GM21367 (cell line): ENCODE measurements around the gene TRIM28.

Experiments
- ATAC-seq: cut with Tn5 transposase; IDR thresholded peaks from one replicate; pipeline ENCODE4 v1.9.1; 2021; ENCODE audit not compliant: unreplicated experiment

The TRIM28 gene

DNA sequence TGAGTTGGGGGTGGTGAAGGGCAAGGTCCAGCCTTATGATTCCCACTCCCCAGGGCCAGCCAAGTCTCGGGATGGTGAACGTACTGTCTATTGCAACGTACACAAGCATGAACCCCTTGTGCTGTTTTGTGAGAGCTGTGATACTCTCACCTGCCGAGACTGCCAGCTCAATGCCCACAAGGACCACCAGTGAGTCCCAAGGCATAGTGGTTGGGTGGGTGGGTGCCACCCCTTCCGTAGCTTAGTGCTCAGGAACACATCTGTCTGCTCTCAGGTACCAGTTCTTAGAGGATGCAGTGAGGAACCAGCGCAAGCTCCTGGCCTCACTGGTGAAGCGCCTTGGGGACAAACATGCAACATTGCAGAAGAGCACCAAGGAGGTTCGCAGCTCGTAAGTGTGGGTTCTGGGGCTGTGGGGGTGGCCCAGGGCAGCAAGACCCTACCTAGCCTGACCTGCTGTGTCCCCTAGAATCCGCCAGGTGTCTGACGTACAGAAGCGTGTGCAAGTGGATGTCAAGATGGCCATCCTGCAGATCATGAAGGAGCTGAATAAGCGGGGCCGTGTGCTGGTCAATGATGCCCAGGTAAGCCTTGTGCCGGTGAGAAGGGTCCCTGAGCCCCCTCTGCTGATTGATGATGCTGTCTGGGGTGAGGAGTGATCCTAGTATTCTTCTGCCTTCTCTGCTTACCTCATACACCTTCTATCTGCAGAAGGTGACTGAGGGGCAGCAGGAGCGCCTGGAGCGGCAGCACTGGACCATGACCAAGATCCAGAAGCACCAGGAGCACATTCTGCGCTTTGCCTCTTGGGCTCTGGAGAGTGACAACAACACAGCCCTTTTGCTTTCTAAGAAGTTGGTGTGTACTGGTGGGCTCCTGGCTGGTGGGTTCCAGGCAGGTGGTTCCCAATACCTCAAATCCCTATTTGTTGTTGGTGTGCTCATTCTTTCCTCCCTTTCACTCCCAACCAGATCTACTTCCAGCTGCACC, 3.8 kb downstream of the TRIM28 start:
- no peak for ATAC-seq

DNA sequence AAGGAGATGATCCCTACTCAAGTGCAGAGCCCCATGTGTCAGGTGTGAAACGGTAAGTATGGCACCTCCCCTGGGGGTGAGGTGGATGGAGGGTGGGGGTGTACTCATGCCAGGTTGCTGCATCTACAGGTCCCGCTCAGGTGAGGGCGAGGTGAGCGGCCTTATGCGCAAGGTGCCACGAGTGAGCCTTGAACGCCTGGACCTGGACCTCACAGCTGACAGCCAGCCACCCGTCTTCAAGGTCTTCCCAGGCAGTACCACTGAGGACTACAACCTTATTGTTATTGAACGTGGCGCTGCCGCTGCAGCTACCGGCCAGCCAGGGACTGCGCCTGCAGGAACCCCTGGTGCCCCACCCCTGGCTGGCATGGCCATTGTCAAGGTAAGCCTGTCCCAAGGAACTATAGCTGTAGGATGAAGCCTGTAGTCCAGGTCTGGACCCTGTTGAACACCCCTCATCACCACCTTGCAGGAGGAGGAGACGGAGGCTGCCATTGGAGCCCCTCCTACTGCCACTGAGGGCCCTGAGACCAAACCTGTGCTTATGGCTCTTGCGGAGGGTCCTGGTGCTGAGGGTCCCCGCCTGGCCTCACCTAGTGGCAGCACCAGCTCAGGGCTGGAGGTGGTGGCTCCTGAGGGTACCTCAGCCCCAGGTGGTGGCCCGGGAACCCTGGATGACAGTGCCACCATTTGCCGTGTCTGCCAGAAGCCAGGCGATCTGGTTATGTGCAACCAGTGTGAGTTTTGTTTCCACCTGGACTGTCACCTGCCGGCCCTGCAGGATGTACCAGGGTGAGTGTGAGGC, 5.2 kb downstream of the TRIM28 start:
- ATAC-seq, result no peak

DNA sequence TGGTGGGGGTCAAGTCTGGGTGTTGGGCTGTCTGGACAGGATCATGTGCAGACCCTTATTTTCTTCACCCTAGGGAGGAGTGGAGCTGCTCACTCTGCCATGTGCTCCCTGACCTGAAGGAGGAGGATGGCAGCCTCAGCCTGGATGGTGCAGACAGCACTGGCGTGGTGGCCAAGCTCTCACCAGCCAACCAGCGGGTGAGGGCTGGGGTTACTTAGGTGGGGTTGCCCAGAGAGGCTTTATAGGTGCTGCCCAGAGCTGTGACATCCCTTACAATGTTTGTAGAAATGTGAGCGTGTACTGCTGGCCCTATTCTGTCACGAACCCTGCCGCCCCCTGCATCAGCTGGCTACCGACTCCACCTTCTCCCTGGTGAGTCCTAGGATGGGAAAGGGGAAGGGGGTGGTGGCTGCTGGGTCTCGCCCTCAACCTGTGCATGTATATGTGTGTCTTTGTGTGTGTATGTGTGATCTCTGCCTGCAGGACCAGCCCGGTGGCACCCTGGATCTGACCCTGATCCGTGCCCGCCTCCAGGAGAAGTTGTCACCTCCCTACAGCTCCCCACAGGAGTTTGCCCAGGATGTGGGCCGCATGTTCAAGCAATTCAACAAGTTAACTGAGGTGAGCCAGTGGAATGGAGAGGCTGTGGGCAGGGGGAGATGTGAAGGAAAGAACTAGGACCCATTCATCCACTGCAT, 5.9 kb downstream of the TRIM28 start:
- no peak for ATAC-seq

DNA sequence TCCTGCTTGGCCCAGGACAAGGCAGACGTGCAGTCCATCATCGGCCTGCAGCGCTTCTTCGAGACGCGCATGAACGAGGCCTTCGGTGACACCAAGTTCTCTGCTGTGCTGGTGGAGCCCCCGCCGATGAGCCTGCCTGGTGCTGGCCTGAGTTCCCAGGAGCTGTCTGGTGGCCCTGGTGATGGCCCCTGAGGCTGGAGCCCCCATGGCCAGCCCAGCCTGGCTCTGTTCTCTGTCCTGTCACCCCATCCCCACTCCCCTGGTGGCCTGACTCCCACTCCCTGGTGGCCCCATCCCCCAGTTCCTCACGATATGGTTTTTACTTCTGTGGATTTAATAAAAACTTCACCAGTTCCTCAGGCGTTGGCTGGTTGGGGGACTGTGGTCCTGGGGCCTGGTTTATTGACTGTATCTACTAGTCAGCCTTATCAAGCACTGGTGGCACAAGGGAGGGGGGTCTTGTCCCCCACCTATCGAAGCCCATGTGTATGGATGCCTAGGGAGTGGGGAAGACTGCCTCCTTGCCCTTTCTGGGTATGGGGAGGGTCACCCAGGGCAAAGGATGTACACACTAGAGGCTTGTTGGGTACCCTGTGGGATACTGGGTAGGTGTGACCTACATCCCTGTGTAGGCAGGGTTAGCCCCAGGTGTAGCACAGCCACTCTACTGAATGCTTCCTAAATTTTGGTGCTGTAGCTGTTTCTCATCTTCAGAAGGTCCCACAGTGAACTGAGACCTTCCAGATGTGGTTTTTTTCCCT, 6.7 kb downstream of the TRIM28 start:
- no peak for ATAC-seq

DNA sequence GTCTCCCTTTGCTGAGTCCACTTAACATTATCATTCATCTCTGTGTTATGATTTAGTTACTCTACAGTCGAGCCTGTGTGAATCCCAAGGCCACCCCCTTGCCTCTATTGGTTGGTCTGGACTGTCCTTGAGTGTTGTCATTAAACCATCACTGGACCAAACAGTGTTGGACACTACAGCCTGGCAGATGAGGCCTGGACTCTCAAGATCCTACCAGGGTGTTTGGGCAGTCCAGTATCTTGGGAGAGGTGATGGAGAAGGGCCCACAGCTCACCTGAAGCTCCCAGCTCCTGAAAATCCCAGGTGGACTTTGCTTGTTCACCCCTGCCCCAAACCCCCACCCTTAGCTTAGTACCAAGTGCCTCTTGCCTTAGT, 7.2 kb downstream of the TRIM28 start:
- ATAC-seq, result no peak

DNA sequence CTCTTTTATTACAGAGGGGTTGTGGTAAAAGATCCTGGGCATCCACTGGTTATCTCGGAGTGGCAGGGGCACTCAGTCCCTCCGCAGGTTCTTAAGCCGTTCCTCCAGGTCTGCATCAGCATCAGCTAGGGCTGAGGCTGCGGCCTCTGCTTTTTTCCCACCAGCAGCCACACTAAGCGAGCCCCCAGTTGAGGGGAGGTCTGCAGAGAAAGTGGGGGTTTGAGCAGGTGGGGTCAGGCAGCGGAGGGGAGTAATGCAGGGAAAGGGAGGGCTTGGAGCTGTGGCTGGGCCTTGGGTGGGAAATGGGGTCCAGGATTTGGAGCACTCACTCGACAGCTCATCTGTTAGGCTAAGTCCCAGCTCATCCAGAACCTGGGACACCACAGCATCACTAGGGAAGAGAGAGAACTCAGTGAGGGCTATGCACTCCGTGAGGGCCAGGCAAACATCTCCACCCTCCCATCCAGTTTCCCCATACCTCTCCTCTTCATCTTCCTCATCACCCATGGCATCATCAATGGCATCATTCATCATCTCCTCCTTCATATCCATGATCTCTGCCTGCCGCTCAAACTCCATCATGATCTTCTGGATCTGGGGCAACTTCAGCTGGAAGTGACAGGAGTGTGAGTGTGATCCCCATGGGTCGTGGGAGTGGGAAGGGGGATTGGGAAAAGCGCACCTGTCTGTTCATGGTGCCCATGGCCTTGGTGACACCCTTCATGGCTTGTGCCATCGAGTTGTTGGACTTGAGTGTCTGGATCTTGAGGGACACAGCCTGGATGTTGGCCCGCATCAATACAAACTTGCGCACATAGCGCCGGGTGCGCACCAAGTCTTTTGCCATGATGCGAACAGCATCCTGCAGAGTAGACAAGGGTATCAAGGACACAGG, 8.0 kb downstream of the TRIM28 start:
- ATAC-seq, result no peak

DNA sequence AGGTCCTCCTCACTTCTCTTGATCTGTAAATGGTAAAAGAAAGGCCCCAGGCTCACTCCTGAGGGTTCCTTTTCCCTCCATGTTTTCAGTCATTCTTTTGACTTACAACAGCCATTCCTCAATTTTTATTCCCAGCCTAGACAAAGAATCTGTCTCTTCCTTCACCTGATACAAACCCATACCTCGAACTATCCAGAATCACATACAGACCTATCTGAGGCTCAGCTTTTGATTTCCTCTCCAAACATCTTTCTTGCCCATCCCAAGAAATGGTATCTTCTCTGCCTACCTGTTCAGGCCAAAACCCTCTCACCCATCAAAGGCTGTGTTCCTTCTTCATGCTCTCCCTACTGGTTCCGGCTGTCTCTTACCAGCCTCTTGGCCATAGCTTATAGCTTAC, 8.8 kb downstream of the TRIM28 start:
- no peak for ATAC-seq

DNA sequence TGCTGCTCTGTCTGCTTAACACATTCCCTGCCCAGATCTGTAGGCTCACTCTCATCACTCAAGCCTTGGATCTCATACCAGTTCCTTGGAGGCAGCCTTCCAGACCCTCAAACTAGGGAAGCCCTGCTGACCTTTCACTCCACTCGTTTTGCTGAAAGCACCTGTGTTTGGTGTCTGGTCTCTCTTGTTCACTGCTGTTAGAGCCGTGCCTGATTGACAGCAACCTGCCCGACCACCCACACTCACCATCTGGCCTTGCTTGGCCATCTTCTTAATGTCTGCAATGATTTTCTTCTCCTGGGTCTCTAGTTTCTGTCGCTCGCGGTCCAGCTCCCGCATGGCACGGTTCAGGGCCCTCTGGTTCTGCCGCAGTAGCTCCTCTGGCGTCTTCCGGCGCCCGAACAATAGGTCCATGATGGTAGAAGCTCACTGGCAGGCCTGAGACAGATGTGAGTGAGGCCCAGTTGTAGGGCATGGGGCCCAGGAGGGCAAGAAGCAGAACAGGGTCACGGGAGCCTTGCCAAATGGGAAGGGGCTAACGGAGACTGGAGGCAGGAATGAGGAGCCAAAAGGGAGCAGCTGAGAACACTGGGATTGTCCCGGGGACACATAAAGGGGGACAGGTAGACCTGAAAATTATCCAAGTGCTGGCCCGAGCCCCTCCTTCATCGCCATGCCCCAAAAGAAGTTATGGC, 10.1 kb downstream of the TRIM28 start:
- no peak for ATAC-seq

DNA sequence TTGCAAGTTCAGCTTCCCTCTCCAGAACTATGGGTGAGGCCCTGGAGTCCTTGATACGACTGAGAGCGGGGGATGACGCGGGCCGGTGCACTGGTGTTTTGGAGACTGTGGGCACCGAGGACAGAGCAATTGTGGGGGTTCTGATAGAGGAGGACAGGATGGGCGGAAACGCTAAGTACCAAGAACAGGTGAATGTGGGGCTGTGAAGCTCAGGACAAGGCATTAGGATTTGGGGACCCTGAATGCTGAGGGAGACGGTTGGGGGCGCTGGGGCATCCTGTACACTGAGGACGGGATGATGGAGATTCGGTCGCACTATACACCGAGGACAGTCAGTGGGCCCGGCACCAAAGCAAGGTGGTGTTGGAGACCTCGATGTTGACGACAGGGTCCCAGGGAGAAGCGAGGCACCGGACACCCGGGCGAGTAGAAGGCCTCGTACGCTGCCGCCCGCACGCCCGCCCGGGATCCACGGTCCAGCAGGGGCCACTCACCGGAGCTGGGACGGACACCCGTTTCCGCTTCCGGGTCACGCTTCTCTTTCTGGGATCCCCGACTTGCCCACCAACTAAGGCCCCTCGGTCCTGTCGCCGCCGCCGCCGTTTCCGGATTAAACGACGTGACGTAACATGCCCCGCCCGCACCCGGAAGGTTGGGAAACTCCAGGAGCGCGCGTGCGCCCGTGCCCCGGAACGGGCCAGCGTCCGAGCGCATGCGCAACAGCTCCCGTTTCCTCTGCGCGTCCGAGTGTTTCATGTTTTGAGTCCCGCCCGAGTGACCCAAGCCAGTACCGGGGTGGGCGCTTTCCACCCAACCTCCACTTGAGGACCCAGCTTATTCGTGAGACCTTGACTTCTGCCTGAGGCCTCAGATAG, 10.9 kb downstream of the TRIM28 start, which contains the start of gene CHMP2A:
CHMP2A (minus strand) TSS at position 612 of the 875 bp plus-strand sequence. CDS start 893 bp downstream, outside the sequence.
- no peak for ATAC-seq

DNA sequence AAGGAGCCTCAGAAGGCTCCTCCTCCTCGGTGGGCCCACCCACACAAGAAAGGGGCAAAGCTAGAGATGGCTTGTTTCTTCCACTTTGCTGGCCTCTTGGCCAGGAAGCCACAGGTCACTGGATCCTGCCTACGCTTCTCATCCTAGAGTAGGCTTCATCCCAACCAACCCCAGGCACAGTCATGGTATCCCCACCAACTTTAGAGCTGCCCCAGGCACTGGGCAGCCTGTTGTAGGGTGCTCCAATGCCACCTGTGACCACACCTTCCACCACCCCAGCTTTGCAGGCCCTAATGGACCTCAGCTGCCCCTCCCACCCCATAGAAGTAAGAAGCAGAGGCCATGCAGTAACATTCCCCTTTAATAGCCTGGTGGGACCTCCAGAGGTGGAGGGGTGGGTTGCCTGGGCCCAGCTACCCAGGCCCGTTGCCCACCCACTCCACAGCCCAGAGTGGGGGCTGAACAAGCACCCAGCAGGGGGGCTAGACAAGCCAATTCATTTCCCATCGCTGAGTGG, 11.6 kb downstream of the TRIM28 start:
- no peak for ATAC-seq

DNA sequence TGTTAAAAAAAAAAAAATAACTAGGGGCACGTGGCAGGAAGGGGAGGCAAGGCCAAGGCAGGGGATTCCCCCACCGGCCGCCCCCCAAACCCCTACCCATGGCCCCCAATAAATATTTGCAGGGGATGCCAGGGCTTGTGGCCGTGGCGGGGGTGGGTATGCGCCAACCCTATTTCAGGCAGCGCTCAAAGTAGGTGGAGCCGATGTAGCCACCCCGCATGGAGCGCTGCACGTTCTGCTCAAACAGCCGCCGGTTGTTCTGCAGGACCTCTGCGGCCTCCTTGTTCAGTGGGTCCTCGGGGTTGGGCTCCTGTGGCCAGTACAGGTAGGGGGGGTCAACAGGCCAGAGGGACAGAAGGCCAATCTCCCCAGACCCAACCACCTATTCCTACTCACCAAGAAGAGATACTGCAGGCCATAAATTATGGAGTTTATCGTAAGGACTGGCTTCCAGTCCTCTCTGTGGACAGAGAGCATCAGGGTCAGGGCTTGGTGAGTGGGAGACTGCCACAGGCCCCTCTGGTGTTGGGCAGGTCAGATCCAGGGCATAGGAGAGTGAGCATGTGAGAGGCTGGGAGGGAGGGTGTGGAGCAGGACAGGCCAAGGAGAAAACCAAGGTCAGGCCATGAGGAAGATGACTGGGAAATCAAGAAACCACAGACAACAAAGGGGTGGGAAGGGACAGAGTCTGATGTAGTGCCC, 12.2 kb downstream of the TRIM28 start:
- no peak for ATAC-seq

DNA sequence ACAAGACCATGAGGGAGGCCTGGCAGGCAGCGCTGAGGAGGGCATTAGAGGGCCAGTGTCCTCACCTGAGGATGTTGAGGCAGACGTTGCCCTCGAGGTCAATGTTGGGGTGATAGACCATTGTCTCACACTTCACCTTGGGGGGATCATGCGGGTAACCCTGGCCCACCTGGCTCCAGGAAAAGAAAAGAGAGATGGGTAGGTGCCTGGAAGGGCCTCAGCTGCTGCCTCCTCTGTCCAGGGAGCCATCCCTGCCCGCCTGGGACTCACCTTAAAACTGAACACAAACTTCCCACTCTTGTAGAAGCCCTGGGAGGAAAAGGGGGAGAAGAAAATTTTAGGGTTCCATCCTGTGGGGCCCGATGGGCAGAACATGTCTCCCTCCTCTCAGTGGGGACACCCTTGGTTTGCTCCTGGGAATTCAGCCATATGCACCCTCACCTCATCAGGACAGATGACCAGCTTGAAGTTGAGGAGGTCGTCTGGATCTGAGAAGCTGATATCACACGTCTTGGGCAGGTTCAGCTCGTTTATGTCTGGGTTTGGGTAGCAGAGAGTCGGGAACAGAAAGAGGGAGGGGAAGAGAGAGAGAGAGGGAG, 12.9 kb downstream of the TRIM28 start:
- no peak for ATAC-seq

DNA sequence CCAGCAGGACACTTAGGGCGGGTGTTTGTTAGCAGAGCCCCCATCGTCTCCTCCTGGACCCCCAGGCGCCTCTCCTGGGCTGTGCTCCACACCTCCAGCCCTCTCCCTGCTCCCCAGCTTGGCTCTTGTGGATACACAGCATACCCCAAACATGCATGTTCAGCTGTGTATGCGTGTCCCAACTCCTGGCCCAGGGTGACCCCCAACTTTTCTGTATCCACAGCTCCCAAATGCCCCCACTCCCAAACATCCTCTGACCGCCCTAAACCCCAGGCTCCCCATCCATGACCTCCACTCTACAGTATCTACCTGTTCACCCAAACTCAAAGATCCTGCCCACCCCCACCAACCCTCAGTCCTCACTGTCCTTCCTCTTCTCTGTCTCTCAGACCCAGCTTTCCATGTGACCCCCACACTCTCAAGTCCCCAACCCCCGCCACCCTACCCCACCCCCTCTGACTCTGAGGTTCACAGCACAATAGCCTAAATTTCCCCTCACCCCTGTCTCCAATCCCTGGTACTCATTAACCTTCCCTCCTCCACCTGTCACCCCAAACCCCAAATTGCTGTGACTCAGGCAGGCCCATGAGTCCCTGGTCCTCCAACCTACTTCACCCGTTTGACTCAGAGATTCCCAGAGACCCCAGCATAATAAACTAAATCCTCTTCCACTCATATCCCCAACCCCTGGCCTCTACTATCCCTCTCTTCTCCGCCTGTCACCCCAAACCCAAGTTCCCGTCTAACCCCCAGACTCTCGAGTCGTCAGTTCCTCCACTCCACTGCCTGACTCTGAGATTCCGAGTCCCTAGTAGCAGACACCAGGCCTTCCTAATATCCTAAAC, 13.6 kb downstream of the TRIM28 start:
- no peak for ATAC-seq

DNA sequence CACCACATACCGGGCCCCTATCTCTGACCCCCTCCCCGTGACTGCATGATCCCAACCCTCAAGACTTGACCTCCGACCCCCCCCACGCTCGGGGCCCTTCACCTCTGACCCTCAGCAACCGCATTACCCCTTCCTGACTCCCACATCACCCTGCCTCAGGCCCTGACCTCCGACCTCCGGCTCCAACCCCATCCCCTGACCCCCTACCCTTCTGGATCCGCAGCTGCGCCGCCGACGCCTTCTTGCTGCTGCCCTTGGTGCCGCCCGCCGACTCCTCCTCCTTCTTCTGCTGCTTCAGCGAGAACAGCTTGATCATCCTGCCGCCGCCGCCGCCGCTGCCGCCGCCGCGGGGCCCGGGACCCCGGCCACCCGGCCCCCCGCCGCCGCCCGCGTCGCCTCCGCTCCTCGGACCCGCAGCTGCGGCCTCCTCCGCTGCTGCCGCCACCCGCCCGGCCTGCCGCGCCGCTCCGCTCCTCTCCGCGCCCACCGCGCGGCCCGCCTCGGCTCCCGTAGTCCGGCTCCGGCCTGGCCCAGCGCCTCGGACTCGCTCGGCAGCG, 14.3 kb downstream of the TRIM28 start, which contains the start of gene UBE2M:
UBE2M (minus strand) TSS at position 546 of the 557 bp plus-strand sequence; CDS start at position 316, 230 bp downstream.
- ATAC-seq, result no peak

DNA sequence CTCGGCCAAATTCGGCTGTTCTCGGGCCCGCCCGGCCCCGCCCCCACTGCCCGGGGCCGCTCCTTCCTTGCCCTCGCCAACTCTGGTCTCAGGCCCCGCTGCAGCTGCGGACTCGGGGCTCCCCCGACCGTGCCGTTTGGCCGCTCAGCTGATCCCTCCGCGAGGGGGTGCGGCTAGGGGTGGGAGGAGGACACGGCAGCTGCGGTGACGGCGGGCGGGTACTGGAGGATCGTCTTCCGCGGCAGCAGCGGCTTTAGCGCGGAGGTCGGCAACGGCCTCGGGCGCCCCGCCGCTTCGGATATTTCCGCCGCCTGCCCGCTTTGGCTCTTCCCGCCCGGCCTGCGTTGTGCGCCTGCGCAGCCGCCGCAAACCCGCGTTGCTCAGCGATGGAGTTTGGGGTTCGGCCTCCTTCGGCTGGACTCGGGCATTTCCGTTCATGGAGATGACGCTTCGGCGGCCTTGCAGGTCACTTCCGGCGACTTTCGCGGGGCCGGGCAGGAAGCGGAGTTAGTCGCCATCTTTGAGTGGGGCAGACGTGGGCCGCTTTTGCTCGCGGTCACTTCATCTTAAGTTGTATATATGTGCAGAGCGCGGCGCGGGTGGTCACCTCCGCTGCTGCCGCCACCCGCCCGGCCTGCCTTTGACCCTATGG, 14.9 kb downstream of the TRIM28 start:
- peak; percentile 41 for ATAC-seq
